CD4-positive, alpha-beta T cell (primary cell): ENCODE measurements around the gene GRIN2A. TPM values are rescaled to one million over a fixed set of nuclear protein-coding genes. Genes with fewer than 3 reads are reported as not detected.

Experiments used
- ATAC-seq: fragments of 200-7000 bp; cut with Tn5 transposase; one replicate; pipeline ENCODE4 v1.10.0; 2022; ENCODE audit warnings: mild to moderate bottlenecking; ENCODE audit not compliant: poor library complexity
- CTCF ChIA-PET: fragments of 350-600 bp; sonication (Branson Sonifier 250); formaldehyde crosslinking; loops from one replicate; lab custom pipeline; 2021; ENCODE audit warnings: antibody characterized with exemption, inconsistent platforms; lab: Charles Lee
- POLR2A ChIA-PET: fragments of 350-600 bp; sonication (Branson Sonifier 250); formaldehyde crosslinking; loops from one replicate; lab custom pipeline; 2021; ENCODE audit warnings: antibody characterized with exemption, inconsistent platforms; lab: Charles Lee
- DNase-seq, 14 experiments: peaks; one replicate each; pipeline ENCODE4 v3.0.0-alpha.2; 2013 to 2020; ENCODE audit warnings: mixed read lengths in 2 of 14
- H3K27ac ChIP-seq, 2 donors: one replicate each; pipeline versions ENCODE4 v1.5.1 to v1.7.0; 2013; ENCODE audit warnings: low read length in 2 of 2, low read depth in 1 of 2, mild to moderate bottlenecking in 1 of 2
- H3K27me3 ChIP-seq, 2 experiments: 1 replicate in 1 of 2; 2 replicates in 1 of 2; pipeline versions ENCODE4 v1.6.1 to v1.7.0; 2013; ENCODE audit warnings: low read length in 2 of 2, control low read depth in 1 of 2, mild to moderate bottlenecking in 1 of 2, moderate library complexity in 1 of 2; ENCODE audit not compliant: insufficient read depth in 2 of 2, control insufficient read depth in 1 of 2
- H3K36me3 ChIP-seq: one replicate; pipeline ENCODE4 v1.6.1; 2013; ENCODE audit warnings: low read length, control low read depth; ENCODE audit not compliant: insufficient read depth
- H3K4me1 ChIP-seq: one replicate; pipeline ENCODE4 v1.6.1; 2013; ENCODE audit warnings: low read length, control low read depth; ENCODE audit not compliant: insufficient read depth
- H3K4me3 ChIP-seq: one replicate; pipeline ENCODE4 v1.5.1; 2013; ENCODE audit warnings: mild to moderate bottlenecking, low read length, moderate library complexity
- H3K9me3 ChIP-seq, 2 experiments: 1 replicate in 1 of 2; 2 replicates in 1 of 2; pipeline versions ENCODE4 v1.6.1 to v1.7.0; 2013; ENCODE audit warnings: low read length in 2 of 2, mild to moderate bottlenecking in 2 of 2, control low read depth in 1 of 2, moderate library complexity in 1 of 2; ENCODE audit not compliant: control insufficient read depth in 1 of 2, insufficient read depth in 1 of 2
- H3K27ac Mint-ChIP-seq: one replicate; pipeline ENCODE4 v1.8.0; 2020; ENCODE audit warnings: mixed read lengths
- H3K27me3 Mint-ChIP-seq: one replicate; pipeline ENCODE4 v1.8.0; 2021; ENCODE audit warnings: mixed read lengths
- H3K36me3 Mint-ChIP-seq: one replicate; pipeline ENCODE4 v1.8.0; 2021; ENCODE audit warnings: low read depth, mixed read lengths
- H3K4me1 Mint-ChIP-seq: one replicate; pipeline ENCODE4 v1.8.0; 2021; ENCODE audit warnings: low read depth, mixed read lengths
- H3K4me3 Mint-ChIP-seq: one replicate; pipeline ENCODE4 v1.8.0; 2020; ENCODE audit warnings: mild to moderate bottlenecking, mixed read lengths
- H3K9me3 Mint-ChIP-seq: one replicate; pipeline ENCODE4 v1.8.0; 2020; ENCODE audit warnings: mixed read lengths
- CTCF ChIP-seq: fragments of 200-600 bp; IDR thresholded peaks from one replicate; pipeline ENCODE4 v1.8.0; 2022; ENCODE audit warnings: antibody characterized with exemption, mild to moderate bottlenecking
- intact Hi-C, 2 experiments: fragments of 100-400 bp; cut with DNase I in 1 of 2; cut with micrococcal nuclease in 1 of 2; formaldehyde crosslinking; loops; one replicate each; pipeline versions ENCODE4 v1.15.1 to v1.9.0; 2023 to 2025; cut with DNase I, micrococcal nuclease
- total RNA-seq, 174 experiments: library from RNA in 2 of 174; stranded (reverse) in 2 of 174; gene quantifications; one replicate each; pipeline ENCODE4 v1.2.3 and lab custom pipeline; 2021 to 2026

The GRIN2A gene
- total RNA-seq, 2 experiments from 2014 or later = not detected

DNA sequence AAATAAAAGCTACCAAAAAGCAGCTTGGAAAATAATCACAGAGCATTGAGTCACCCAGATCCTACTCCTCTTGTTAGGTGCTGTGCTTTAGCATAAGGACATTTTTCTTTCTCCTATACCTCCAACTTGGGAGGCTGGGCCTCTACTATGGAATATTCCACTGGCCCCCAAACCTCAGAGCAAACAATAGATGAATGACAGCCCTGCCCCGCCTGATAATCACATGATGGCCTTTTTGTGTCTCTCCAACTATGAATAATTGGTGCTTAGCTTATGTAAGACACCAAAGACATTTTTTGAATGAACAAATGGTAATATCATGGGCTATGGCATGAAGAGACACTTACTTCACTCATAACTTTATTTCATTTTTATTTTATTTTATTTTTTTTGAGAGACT, 250.2 kb downstream of the GRIN2A start:
- no peaks in the 10 kb centered on the region for H3K4me1 Mint-ChIP-seq
- ATAC-seq (no peak), DNase-seq (no peak)
- POLR2A ChIA-PET = no interaction called here
- no peaks in the 10 kb centered on the region for H3K9me3 ChIP-seq
- H3K4me1 ChIP-seq = no peaks in the 10 kb centered on the region
- H3K36me3 ChIP-seq = no peaks in the 10 kb centered on the region
- TF ChIP-seq CTCF = no peak
- intact Hi-C loops = no loop called here
- H3K36me3 Mint-ChIP-seq = no peaks in the 10 kb centered on the region
- no peak overlapping the region for H3K27ac Mint-ChIP-seq
- no peaks in the 10 kb centered on the region for H3K27me3 Mint-ChIP-seq
- CTCF ChIA-PET = no interaction called here
- H3K4me3 ChIP-seq = no peak overlapping the region
- H3K27ac ChIP-seq = no peak overlapping the region
- no peaks in the 10 kb centered on the region for H3K9me3 Mint-ChIP-seq
- no peak overlapping the region for H3K4me3 Mint-ChIP-seq
- no peaks in the 10 kb centered on the region for H3K27me3 ChIP-seq

GRCh38 chr16:9929836-9930235, 252.4 kb downstream of the GRIN2A start:
- Mint-ChIP-seq H3K36me3 (no peaks in the 10 kb centered on the region), H3K4me3 (no peak overlapping the region), H3K9me3 (no peaks in the 10 kb centered on the region), H3K27ac (no peak overlapping the region), H3K27me3 (no peaks in the 10 kb centered on the region), H3K4me1 (no peaks in the 10 kb centered on the region)
- no peak for TF ChIP-seq CTCF
- H3K36me3 ChIP-seq = no peaks in the 10 kb centered on the region
- POLR2A ChIA-PET = no interaction called here
- no peak overlapping the region for H3K4me3 ChIP-seq
- ATAC-seq (no peak), DNase-seq (no peak)
- no peak overlapping the region for H3K27ac ChIP-seq
- no peaks in the 10 kb centered on the region for H3K4me1 ChIP-seq
- no peaks in the 10 kb centered on the region for H3K9me3 ChIP-seq
- no peaks in the 10 kb centered on the region for H3K27me3 ChIP-seq
- intact Hi-C loops = no loop called here
- CTCF ChIA-PET = no interaction called here

DNA sequence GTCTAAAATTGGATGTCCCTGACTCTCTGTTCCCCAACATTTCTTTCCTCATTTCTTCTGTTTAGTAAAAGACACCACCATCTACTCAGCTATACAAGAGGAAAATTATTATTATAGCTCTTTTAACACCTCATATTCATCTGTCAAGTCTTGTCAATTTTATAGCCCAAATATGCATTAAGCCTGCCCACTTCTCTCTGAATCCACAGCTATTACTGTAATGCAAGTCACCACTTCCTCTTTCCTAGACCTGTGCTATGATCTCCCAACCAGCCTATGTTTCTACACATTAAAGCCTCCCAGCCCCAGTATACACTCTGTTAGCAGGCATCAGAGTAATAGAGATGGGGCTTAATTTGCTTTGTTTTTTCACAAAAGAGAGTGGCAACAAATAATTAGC, 252.9 kb downstream of the GRIN2A start:
- Histone ChIP-seq H3K36me3 (no peaks in the 10 kb centered on the region), H3K27ac (no peak overlapping the region), H3K9me3 (no peaks in the 10 kb centered on the region), H3K27me3 (no peaks in the 10 kb centered on the region), H3K4me3 (no peak overlapping the region), H3K4me1 (no peaks in the 10 kb centered on the region)
- no peaks in the 10 kb centered on the region for H3K36me3 Mint-ChIP-seq
- no peaks in the 10 kb centered on the region for H3K4me1 Mint-ChIP-seq
- H3K4me3 Mint-ChIP-seq = no peak overlapping the region
- intact Hi-C loops = no loop called here
- no peak for ATAC-seq
- no peak overlapping the region for H3K27ac Mint-ChIP-seq
- ChIA-PET POLR2A (no interaction called here), CTCF (no interaction called here)
- no peaks in the 10 kb centered on the region for H3K9me3 Mint-ChIP-seq
- no peaks in the 10 kb centered on the region for H3K27me3 Mint-ChIP-seq
- no peak for TF ChIP-seq CTCF
- no peak for DNase-seq
